ENCODE data around the gene RNF208.

DNA sequence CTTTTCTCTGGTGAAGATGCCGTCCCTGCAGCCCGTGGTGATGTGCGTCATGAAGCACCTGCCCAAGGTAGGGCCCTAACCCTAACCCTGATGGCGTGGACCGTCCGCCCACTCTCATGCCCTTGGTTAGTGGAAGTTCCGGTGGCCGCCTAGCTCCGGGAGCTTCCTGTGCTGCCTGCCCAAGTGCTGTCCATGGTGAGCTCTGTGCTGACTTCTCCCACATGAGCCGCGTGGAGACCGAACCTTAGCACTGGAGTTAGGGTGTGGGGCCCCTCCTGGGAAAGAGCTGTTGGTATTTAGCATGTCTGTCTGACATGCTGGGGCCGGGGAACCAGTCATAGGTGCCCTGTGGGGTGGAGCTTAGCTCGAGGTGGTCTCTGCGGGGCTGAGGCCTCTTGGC lies 34.3 kb upstream of the RNF208 start:
- TF ChIP-seq POLR2A (IDR thresholded peaks at IDR 0.05; ENCODE audit: low read depth) (no peak), POLR2AphosphoS5 (IDR thresholded peaks at IDR 0.05) (no peak), EP300 (IDR thresholded peaks at IDR 0.05) (no peak)
- TF ChIP-seq, protein P1, sequence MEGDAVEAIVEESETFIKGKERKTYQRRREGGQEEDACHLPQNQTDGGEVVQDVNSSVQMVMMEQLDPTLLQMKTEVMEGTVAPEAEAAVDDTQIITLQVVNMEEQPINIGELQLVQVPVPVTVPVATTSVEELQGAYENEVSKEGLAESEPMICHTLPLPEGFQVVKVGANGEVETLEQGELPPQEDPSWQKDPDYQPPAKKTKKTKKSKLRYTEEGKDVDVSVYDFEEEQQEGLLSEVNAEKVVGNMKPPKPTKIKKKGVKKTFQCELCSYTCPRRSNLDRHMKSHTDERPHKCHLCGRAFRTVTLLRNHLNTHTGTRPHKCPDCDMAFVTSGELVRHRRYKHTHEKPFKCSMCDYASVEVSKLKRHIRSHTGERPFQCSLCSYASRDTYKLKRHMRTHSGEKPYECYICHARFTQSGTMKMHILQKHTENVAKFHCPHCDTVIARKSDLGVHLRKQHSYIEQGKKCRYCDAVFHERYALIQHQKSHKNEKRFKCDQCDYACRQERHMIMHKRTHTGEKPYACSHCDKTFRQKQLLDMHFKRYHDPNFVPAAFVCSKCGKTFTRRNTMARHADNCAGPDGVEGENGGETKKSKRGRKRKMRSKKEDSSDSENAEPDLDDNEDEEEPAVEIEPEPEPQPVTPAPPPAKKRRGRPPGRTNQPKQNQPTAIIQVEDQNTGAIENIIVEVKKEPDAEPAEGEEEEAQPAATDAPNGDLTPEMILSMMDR (IDR thresholded peaks at IDR 0.05): no peak

All from esophagus muscularis mucosa (tissue), 4 donors.